Measurements from ENCODE around the gene LTK. TPM values are rescaled to one million over a fixed set of nuclear protein-coding genes. Genes with fewer than 3 reads are reported as not detected.

The LTK gene
- total RNA-seq, 1 donor from 2014 or later, result 7.9 TPM

DNA sequence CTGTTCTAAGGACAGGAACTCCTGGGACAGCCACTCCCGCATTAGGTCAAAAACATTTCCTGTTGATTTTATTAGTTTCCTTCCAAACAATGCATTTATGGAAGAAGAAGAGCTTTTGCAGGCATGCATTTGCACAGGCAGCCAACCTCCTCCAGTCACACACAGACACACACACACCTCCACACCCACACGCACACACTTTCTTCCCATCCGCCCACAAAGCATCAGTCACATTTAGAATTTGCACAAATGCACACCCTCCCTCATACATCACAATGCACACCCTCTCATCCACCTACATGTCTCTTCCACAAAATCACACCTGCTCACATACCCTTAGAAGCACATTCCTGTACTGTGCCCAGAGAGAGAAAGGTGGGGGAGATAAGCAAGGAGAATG, 41.3 kb upstream of the LTK start:
- TF ChIP-seq, protein P1, sequence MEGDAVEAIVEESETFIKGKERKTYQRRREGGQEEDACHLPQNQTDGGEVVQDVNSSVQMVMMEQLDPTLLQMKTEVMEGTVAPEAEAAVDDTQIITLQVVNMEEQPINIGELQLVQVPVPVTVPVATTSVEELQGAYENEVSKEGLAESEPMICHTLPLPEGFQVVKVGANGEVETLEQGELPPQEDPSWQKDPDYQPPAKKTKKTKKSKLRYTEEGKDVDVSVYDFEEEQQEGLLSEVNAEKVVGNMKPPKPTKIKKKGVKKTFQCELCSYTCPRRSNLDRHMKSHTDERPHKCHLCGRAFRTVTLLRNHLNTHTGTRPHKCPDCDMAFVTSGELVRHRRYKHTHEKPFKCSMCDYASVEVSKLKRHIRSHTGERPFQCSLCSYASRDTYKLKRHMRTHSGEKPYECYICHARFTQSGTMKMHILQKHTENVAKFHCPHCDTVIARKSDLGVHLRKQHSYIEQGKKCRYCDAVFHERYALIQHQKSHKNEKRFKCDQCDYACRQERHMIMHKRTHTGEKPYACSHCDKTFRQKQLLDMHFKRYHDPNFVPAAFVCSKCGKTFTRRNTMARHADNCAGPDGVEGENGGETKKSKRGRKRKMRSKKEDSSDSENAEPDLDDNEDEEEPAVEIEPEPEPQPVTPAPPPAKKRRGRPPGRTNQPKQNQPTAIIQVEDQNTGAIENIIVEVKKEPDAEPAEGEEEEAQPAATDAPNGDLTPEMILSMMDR (IDR thresholded peaks at IDR 0.05; ENCODE audit: insufficient read depth, low read length, poor library complexity, severe bottlenecking), result no peak
- Histone ChIP-seq H3K27me3 (ENCODE audit: control insufficient read depth, insufficient read depth, low read length) (no peaks in the 10 kb centered on the region), H3K36me3 (ENCODE audit: control insufficient read depth, insufficient read depth, low read length) (no peaks in the 10 kb centered on the region), H3K4me3 (ENCODE audit: low read depth, low read length) (no peak overlapping the region)
- no peak for DNase-seq (ENCODE audit: low read depth)

DNA sequence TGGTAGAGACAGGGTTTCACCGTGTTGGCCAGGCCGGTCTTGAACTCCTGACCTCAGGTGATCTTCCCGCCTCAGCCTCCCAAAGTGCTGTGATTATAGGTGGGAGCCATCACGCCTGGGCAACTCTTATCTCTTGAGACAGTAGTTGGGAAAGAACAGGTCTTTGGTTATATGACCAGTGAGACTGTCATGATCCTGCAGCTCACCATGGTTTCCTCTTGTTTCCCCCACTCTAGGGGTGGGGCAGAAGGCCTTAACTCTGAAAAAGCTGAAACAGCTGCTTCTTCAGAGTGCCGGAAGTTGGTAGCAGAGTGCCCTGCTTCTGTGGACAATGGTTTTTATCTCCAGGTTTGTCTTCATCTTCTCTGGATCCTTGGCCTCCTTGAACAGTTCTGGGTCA, 40.7 kb upstream of the LTK start:
- no peak for DNase-seq (ENCODE audit: low read depth)
- H3K27me3 ChIP-seq (ENCODE audit: control insufficient read depth, insufficient read depth, low read length), result no peaks in the 10 kb centered on the region
- TF ChIP-seq, protein P1 (IDR thresholded peaks at IDR 0.05; ENCODE audit: insufficient read depth, low read length, poor library complexity, severe bottlenecking), result no peak
- H3K4me3 ChIP-seq (ENCODE audit: low read depth, low read length), result no peak overlapping the region
- no peaks in the 10 kb centered on the region for H3K36me3 ChIP-seq (ENCODE audit: control insufficient read depth, insufficient read depth, low read length)

DNA sequence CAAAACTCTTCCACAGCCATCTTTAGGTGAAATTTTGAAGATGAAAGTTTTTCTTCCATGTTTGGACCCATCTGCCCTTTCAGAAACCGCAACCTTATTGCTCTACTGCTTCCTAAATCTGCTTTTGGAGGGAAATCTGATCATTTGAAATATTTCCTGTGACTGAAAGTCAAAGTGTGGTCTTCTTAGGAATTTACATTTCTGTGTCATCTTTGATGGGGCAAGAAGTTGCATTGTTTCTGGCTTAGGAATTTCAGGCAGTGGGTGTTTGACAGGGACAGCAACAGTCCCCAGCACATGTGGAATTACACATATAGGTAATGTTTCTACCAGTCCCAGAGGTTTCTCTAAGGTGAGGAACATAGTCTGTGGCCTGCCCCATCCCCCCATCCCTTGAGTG, 40.1 kb upstream of the LTK start:
- H3K36me3 ChIP-seq (ENCODE audit: control insufficient read depth, insufficient read depth, low read length), result no peaks in the 10 kb centered on the region
- no peak overlapping the region for H3K4me3 ChIP-seq (ENCODE audit: low read depth, low read length)
- TF ChIP-seq, protein P1 (IDR thresholded peaks at IDR 0.05; ENCODE audit: insufficient read depth, low read length, poor library complexity, severe bottlenecking), result no peak
- H3K27me3 ChIP-seq (ENCODE audit: control insufficient read depth, insufficient read depth, low read length), result no peaks in the 10 kb centered on the region
- DNase-seq (ENCODE audit: low read depth), result no peak

- TF ChIP-seq, protein P1 (IDR thresholded peaks at IDR 0.05; ENCODE audit: insufficient read depth, low read length, poor library complexity, severe bottlenecking), result no peak
- DNase-seq (ENCODE audit: low read depth), result no peak
- H3K27me3 ChIP-seq (ENCODE audit: control insufficient read depth, insufficient read depth, low read length), result no peaks in the 10 kb centered on the region
- no peaks in the 10 kb centered on the region for H3K36me3 ChIP-seq (ENCODE audit: control insufficient read depth, insufficient read depth, low read length)
- H3K4me3 ChIP-seq (ENCODE audit: low read depth, low read length), result no peak overlapping the region
These were observed 36.6 kb upstream of the LTK start for GRCh38 chr15:41550066-41550775.

- Histone ChIP-seq H3K36me3 (ENCODE audit: control insufficient read depth, insufficient read depth, low read length) (no peaks in the 10 kb centered on the region), H3K4me3 (ENCODE audit: low read depth, low read length) (no peak overlapping the region), H3K27me3 (ENCODE audit: control insufficient read depth, insufficient read depth, low read length) (no peaks in the 10 kb centered on the region)
- DNase-seq (ENCODE audit: low read depth), result no peak
- TF ChIP-seq, protein P1 (IDR thresholded peaks at IDR 0.05; ENCODE audit: insufficient read depth, low read length, poor library complexity, severe bottlenecking), result no peak
These were observed 33.5 kb upstream of the LTK start for GRCh38 chr15:41546851-41547786.
